ENCODE data around the gene UBE2E1. TPM values are rescaled to one million over a fixed set of nuclear protein-coding genes. Genes with fewer than 3 reads are reported as not detected.

The UBE2E1 gene
- total RNA-seq (10 to 100 TPM; 59.0 to 80.0 (median 69.2) TPM), polyA plus RNA-seq (10 to 100 TPM in 1 of 2 donors, 1 to 10 TPM in 1; 5.2 to 22.1 TPM), total RNA-seq (26.4 reads per million, percentile 57 among the genes with 10 or more reads in this experiment)

GRCh38 chr3:23805633-23806533 is at the start of gene UBE2E1:
Gene UBE2E1, plus strand, starts transcription at chr3:23805955. Its CDS starts 1,315 bp downstream, at chr3:23807270.
- Mint-ChIP-seq H3K9me3 (peaks cover 0 to 2% (median 0%) of the 10 kb centered on the region in 11 donors), H3K36me3 (peaks cover 0 to 19% (median 0%) of the 10 kb centered on the region in 5 donors), H3K27ac (peak within 1 kb of the TSS; percentile 91 to 98 (median 95)), H3K4me3 (peak within 1 kb of the TSS; percentile 89 to 100 (median 94)), H3K4me1 (peaks cover 28 to 48% (median 44%) of the 10 kb centered on the region in 7 donors), H3K27me3 (peaks cover 0 to 31% (median 0%) of the 10 kb centered on the region in 5 donors)
- H3K4me3 ChIP-seq (ENCODE audit: low read length): peak within 1 kb of the TSS; percentile 57
- H3K27ac ChIP-seq (ENCODE audit: low read depth, low read length): peak within 1 kb of the TSS; percentile 77
- ChIA-PET CTCF (no interaction called here), POLR2A (no interaction called here)
- ATAC-seq (peak; percentile 91), DNase-seq (peak; percentile 56 to 82 (median 73))
- intact Hi-C loops (cut with micrococcal nuclease): loop anchor here (1.0 to 5.0 kb wide), 7 partner anchors 111 to 1986 kb away; partner anchors contain the start of genes NR1D2 (in 2 of the 2), OXSM (in 1 of the 2), RPL15 (in 1 of the 2) and TOP2B (in 1 of the 2)
- no peaks in the 10 kb centered on the region for H3K27me3 ChIP-seq (ENCODE audit: control insufficient read depth in 2 of 2, insufficient read depth in 2 of 2, low read length in 2 of 2)
- peaks cover 0 to 3% (median 0%) of the 10 kb centered on the region in 3 experiments for H3K36me3 ChIP-seq (ENCODE audit: control insufficient read depth in 2 of 3, insufficient read depth in 3 of 3, low read length in 3 of 3)
- no peaks in the 10 kb centered on the region for H3K9me3 ChIP-seq (ENCODE audit: control insufficient read depth in 2 of 3, low read length in 3 of 3)
- peaks cover 20 to 21% of the 10 kb centered on the region in 2 donors for H3K4me1 ChIP-seq (ENCODE audit: control insufficient read depth in 2 of 2, insufficient read depth in 2 of 2, low read length in 2 of 2)

GRCh38 chr3:23756206-23756840 is 49.4 kb upstream of the UBE2E1 start:
- Histone ChIP-seq H3K4me3 (ENCODE audit: low read length) (no peak overlapping the region), H3K36me3 (ENCODE audit: control insufficient read depth in 2 of 3, insufficient read depth in 3 of 3, low read length in 3 of 3) (no peaks in the 10 kb centered on the region), H3K27ac (ENCODE audit: low read depth, low read length) (no peak overlapping the region), H3K9me3 (ENCODE audit: control insufficient read depth in 2 of 3, low read length in 3 of 3) (no peaks in the 10 kb centered on the region), H3K27me3 (ENCODE audit: control insufficient read depth in 2 of 2, insufficient read depth in 2 of 2, low read length in 2 of 2) (no peaks in the 10 kb centered on the region), H3K4me1 (ENCODE audit: control insufficient read depth in 2 of 2, insufficient read depth in 2 of 2, low read length in 2 of 2) (peaks cover 0 to 15% of the 10 kb centered on the region in 2 donors)
- no peaks in the 10 kb centered on the region for H3K36me3 Mint-ChIP-seq
- H3K4me3 Mint-ChIP-seq: no peak overlapping the region
- DNase-seq (no peak), ATAC-seq (no peak)
- ChIA-PET CTCF (no interaction called here), POLR2A (no interaction called here)
- intact Hi-C loops (cut with micrococcal nuclease): no loop called here
- H3K4me1 Mint-ChIP-seq: peaks cover 0 to 15% (median 4%) of the 10 kb centered on the region in 7 donors
- peaks cover 0 to 10% (median 0%) of the 10 kb centered on the region in 5 donors for H3K27me3 Mint-ChIP-seq
- H3K9me3 Mint-ChIP-seq: peaks cover 0 to 1% (median 0%) of the 10 kb centered on the region in 11 donors
- peak overlapping the region in 1 of 9 donors; percentile 6 for H3K27ac Mint-ChIP-seq

GRCh38 chr3:23758253-23758838 is 47.4 kb upstream of the UBE2E1 start:
- H3K27me3 Mint-ChIP-seq: peaks cover 0 to 10% (median 0%) of the 10 kb centered on the region in 5 donors
- CTCF ChIA-PET: no interaction called here
- peaks cover 0 to 27% of the 10 kb centered on the region in 2 donors for H3K4me1 ChIP-seq (ENCODE audit: control insufficient read depth in 2 of 2, insufficient read depth in 2 of 2, low read length in 2 of 2)
- H3K4me1 Mint-ChIP-seq: peaks cover 2 to 22% (median 9%) of the 10 kb centered on the region in 7 donors
- DNase-seq: no peak
- H3K4me3 Mint-ChIP-seq: no peak overlapping the region
- intact Hi-C loops (cut with micrococcal nuclease): no loop called here
- H3K27ac Mint-ChIP-seq: no peak overlapping the region
- no peaks in the 10 kb centered on the region for H3K27me3 ChIP-seq (ENCODE audit: control insufficient read depth in 2 of 2, insufficient read depth in 2 of 2, low read length in 2 of 2)
- H3K9me3 ChIP-seq (ENCODE audit: control insufficient read depth in 2 of 3, low read length in 3 of 3): no peaks in the 10 kb centered on the region
- H3K9me3 Mint-ChIP-seq: no peaks in the 10 kb centered on the region
- no peak overlapping the region for H3K4me3 ChIP-seq (ENCODE audit: low read length)
- H3K27ac ChIP-seq (ENCODE audit: low read depth, low read length): no peak overlapping the region
- no peaks in the 10 kb centered on the region for H3K36me3 Mint-ChIP-seq
- peak; percentile 43 for ATAC-seq
- H3K36me3 ChIP-seq (ENCODE audit: control insufficient read depth in 2 of 3, insufficient read depth in 3 of 3, low read length in 3 of 3): no peaks in the 10 kb centered on the region
- POLR2A ChIA-PET: no interaction called here

- ATAC-seq (no peak), DNase-seq (no peak)
- Mint-ChIP-seq H3K9me3 (no peaks in the 10 kb centered on the region), H3K4me1 (peaks cover 2 to 22% (median 10%) of the 10 kb centered on the region in 7 donors), H3K27me3 (peaks cover 0 to 10% (median 0%) of the 10 kb centered on the region in 5 donors), H3K36me3 (no peaks in the 10 kb centered on the region), H3K4me3 (no peak overlapping the region), H3K27ac (no peak overlapping the region)
- no peaks in the 10 kb centered on the region for H3K36me3 ChIP-seq (ENCODE audit: control insufficient read depth in 2 of 3, insufficient read depth in 3 of 3, low read length in 3 of 3)
- peaks cover 0 to 27% of the 10 kb centered on the region in 2 donors for H3K4me1 ChIP-seq (ENCODE audit: control insufficient read depth in 2 of 2, insufficient read depth in 2 of 2, low read length in 2 of 2)
- CTCF ChIA-PET: no interaction called here
- POLR2A ChIA-PET: no interaction called here
- no peaks in the 10 kb centered on the region for H3K9me3 ChIP-seq (ENCODE audit: control insufficient read depth in 2 of 3, low read length in 3 of 3)
- no peak overlapping the region for H3K27ac ChIP-seq (ENCODE audit: low read depth, low read length)
- no peak overlapping the region for H3K4me3 ChIP-seq (ENCODE audit: low read length)
- H3K27me3 ChIP-seq (ENCODE audit: control insufficient read depth in 2 of 2, insufficient read depth in 2 of 2, low read length in 2 of 2): no peaks in the 10 kb centered on the region
- intact Hi-C loops (cut with micrococcal nuclease): no loop called here
These were observed 45.4 kb upstream of the UBE2E1 start for GRCh38 chr3:23760325-23760724.

- ATAC-seq (no peak), DNase-seq (no peak)
- H3K27me3 ChIP-seq (ENCODE audit: control insufficient read depth in 2 of 2, insufficient read depth in 2 of 2, low read length in 2 of 2): no peaks in the 10 kb centered on the region
- intact Hi-C loops (cut with micrococcal nuclease): no loop called here
- Mint-ChIP-seq H3K27me3 (peaks cover 0 to 6% (median 0%) of the 10 kb centered on the region in 5 donors), H3K27ac (peak overlapping the region in 1 of 9 donors; percentile 42), H3K4me1 (peaks cover 2 to 22% (median 10%) of the 10 kb centered on the region in 7 donors), H3K9me3 (no peaks in the 10 kb centered on the region), H3K4me3 (no peak overlapping the region), H3K36me3 (no peaks in the 10 kb centered on the region)
- no peaks in the 10 kb centered on the region for H3K36me3 ChIP-seq (ENCODE audit: control insufficient read depth in 2 of 3, insufficient read depth in 3 of 3, low read length in 3 of 3)
- CTCF ChIA-PET: no interaction called here
- POLR2A ChIA-PET: no interaction called here
- peaks cover 0 to 27% of the 10 kb centered on the region in 2 donors for H3K4me1 ChIP-seq (ENCODE audit: control insufficient read depth in 2 of 2, insufficient read depth in 2 of 2, low read length in 2 of 2)
- H3K27ac ChIP-seq (ENCODE audit: low read depth, low read length): no peak overlapping the region
- no peak overlapping the region for H3K4me3 ChIP-seq (ENCODE audit: low read length)
- no peaks in the 10 kb centered on the region for H3K9me3 ChIP-seq (ENCODE audit: control insufficient read depth in 2 of 3, low read length in 3 of 3)
These were observed 44.8 kb upstream of the UBE2E1 start for GRCh38 chr3:23760871-23761373.

GRCh38 chr3:23761440-23761896 is 44.3 kb upstream of the UBE2E1 start:
- Histone ChIP-seq H3K27ac (ENCODE audit: low read depth, low read length) (no peak overlapping the region), H3K27me3 (ENCODE audit: control insufficient read depth in 2 of 2, insufficient read depth in 2 of 2, low read length in 2 of 2) (no peaks in the 10 kb centered on the region), H3K36me3 (ENCODE audit: control insufficient read depth in 2 of 3, insufficient read depth in 3 of 3, low read length in 3 of 3) (no peaks in the 10 kb centered on the region), H3K9me3 (ENCODE audit: control insufficient read depth in 2 of 3, low read length in 3 of 3) (no peaks in the 10 kb centered on the region), H3K4me3 (ENCODE audit: low read length) (no peak overlapping the region), H3K4me1 (ENCODE audit: control insufficient read depth in 2 of 2, insufficient read depth in 2 of 2, low read length in 2 of 2) (peaks cover 0 to 27% of the 10 kb centered on the region in 2 donors)
- Mint-ChIP-seq H3K27me3 (peaks cover 0 to 3% (median 0%) of the 10 kb centered on the region in 5 donors), H3K27ac (no peak overlapping the region), H3K4me1 (peaks cover 2 to 22% (median 10%) of the 10 kb centered on the region in 7 donors), H3K36me3 (no peaks in the 10 kb centered on the region), H3K9me3 (no peaks in the 10 kb centered on the region), H3K4me3 (no peak overlapping the region)
- ATAC-seq: peak; percentile 39
- intact Hi-C loops (cut with micrococcal nuclease): no loop called here
- POLR2A ChIA-PET: no interaction called here
- no peak for DNase-seq
- CTCF ChIA-PET: no interaction called here

Measured in naive thymus-derived CD4-positive, alpha-beta T cell (primary cell).